GM18907 (cell line): ENCODE data around the gene ACAD11.
"Not testable (repeated sequence)": the region's sequence is repeated elsewhere in the genome, so short reads cannot be mapped to it uniquely, and the experiment has no call there.

Experiments
- ATAC-seq: cut with Tn5 transposase; IDR thresholded peaks from one replicate; pipeline ENCODE4 v1.9.1; 2021; ENCODE audit warnings: mild to moderate bottlenecking, moderate library complexity; ENCODE audit not compliant: unreplicated experiment

Gene ACAD11

GRCh38 chr3:132652640-132653270 is 6.9 kb downstream of the ACAD11 start:
- ATAC-seq = no peak

DNA sequence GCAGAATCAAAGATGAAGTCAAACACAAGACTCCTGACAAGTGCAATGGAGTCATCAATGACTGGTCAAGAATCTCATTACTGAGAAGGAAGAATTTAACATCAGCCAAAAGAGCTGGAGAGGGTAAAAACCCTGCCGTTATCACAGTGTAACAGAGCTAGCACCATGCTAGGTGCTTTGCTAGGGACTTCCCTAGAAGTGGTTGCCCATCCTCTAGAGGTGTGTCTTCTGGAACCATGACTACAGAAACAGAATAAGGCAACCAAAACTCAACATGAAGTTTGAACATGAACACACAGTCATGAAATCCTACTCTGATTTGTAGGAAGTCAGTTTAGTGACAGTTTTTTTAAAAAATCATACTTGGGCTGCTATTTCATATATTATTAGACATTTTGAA is 9.5 kb downstream of the ACAD11 start:
- no peak for ATAC-seq

DNA sequence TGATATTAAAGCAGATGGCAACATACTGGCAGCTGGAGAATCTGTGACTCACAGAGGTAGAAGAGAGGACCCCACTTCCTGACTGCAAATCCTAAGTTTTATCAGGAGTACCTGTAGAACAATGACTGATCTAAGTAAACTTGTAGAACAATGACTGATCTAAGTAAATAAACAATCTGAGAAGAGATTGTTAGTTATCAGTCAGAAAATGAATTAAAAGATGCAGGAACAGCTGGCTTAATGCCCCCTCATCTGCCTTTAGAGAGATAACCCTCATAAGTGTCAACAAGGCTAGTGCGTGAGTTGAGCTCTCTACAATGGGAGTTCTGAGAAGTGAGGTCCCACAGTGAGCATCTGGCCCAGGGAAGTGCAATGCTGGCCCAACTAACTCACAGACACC is 14.6 kb downstream of the ACAD11 start:
- no peak for ATAC-seq

- no peak for ATAC-seq
Observed at GRCh38 chr3:132643366-132643765, 16.2 kb downstream of the ACAD11 start.

- ATAC-seq = no peak
Observed at GRCh38 chr3:132642539-132642847, 17.1 kb downstream of the ACAD11 start.

DNA sequence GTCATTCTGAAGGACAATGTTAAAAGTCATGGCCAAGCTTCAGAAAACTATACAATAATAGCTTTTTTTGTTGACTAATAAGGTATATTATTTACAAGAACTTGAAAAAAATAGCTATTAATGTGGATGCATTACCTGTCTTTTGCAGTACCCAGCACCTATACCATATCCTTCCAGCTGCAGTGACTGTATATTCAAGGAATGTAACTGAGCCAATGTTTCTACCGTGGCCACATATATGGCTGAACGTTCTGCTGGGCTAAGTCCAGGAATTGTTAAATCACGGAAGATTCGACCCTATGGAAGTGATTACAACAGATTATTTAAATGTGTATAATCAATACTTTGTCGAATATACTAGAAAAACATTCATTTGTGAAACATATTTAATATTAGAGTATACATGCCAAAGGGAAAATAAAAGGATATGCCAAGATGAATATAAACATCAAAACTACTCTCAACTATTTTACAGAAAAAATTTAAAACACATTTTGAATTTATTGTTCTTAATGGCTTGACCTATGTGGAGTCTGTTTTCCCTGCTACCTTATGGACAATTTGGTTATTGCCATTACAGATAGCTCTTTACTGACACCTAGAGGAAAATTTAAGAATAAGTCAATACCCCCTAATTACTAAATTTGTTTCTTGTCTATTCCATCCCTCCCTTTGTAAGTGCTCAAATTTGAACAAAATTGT is 17.6 kb downstream of the ACAD11 start:
- ATAC-seq = no peak

- not testable (repeated sequence) for ATAC-seq
Observed at GRCh38 chr3:132641427-132641826, 18.2 kb downstream of the ACAD11 start.

GRCh38 chr3:132638706-132639105 is 20.9 kb downstream of the ACAD11 start:
- ATAC-seq = no peak

GRCh38 chr3:132637590-132637989 is 22.0 kb downstream of the ACAD11 start:
- ATAC-seq = no peak

DNA sequence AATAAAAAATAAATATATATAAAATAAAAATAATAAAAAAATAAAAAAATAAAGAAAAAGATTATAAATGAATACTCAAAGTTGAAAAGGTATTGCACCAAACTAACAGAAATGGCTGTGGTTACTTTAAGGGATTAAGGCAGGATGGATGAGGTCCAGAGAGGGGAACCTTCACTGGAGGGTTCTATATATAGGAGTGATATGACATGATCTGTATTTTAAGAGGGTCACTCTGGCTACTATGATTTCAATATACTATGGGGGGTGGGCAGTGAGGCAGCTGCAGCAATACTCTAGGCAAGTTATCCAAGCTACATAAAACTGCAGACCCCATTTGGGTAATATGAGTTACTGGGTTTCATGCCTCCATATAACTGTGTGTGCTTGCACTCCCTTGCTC is 24.6 kb downstream of the ACAD11 start:
- ATAC-seq = no peak

DNA sequence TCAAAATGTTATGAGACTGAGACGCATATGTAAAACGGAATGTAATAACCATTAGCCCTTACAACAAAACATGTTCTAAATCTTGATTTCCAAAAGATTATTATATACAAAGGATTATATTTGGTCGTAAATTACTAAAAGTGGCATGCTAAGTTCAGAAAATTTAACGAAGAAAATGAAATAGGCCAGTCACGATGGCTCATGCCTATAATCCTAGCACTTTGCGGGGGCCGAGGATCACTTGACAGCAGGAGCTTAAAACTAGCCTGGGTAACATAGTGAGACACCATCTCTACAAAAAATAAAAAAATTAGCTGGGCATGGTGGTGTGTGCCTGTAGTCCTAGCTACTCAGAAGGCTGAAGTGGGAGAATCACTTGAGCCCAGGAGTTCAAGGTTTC is 29.0 kb downstream of the ACAD11 start:
- ATAC-seq = no peak

GRCh38 chr3:132629928-132630327 is 29.7 kb downstream of the ACAD11 start:
- no peak for ATAC-seq

GRCh38 chr3:132628157-132628556 is 31.5 kb downstream of the ACAD11 start:
- no peak for ATAC-seq

- no peak for ATAC-seq
Observed at GRCh38 chr3:132626955-132627354, 32.7 kb downstream of the ACAD11 start.

DNA sequence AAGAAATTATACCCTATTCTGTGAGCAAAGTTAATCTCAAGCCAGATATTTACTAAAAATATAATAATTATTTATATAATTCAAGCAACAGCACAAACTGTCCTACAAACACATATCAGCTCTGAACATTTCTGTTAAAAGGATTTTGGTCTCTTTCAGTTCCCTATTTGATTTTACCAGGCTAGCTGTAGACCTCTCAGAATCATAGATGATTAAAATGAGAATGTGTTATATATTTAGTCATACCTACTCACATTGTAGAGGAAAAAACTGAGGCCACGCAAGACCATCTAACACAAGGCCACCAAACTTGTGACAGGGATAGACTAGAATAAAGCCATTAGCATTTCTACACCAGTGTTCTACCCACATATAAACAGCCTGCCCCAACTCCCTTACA is 34.0 kb downstream of the ACAD11 start:
- peak; percentile 88 for ATAC-seq

GRCh38 chr3:132624790-132625189 is 34.8 kb downstream of the ACAD11 start:
- ATAC-seq = no peak

- no peak for ATAC-seq
Observed at GRCh38 chr3:132623646-132624045, 36.0 kb downstream of the ACAD11 start.

DNA sequence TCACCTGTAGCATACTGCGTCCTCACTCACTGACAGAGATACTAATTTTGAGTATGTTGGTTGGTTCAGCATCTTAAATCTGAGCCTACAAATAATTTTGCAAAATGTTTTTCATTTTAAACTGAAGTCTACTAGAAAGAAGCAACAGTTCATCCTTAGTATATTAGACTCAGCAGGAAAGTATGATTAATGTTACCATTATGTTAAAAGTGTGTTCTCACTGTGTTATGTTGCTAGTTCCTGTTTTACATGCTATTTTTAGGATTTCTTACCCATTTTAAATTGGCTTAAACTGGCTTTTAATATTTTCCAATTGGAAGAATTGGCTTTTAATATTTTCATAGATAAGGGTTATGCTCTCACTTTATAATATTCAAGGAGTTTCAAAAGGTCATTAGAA is 36.8 kb downstream of the ACAD11 start:
- no peak for ATAC-seq

DNA sequence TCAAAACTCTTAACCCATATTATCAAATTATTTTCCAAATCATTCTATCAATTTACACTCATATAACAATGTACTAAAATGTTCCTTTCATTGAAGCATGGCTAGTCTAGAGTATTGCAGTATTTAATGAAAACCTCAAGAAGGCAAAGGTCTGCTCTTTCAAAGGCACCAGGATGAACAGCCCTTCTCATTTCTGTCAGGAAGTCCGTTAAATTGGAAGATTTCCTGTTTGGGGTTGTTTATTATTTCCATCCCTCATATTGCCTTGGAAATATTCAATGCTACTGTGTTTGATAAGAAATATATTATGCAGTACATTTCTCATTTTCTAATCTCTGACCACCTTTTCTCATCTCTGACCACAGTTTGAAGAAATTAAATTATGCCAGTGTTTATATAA is 37.5 kb downstream of the ACAD11 start:
- no peak for ATAC-seq

- no peak for ATAC-seq
Observed at GRCh38 chr3:132616780-132617179, 42.8 kb downstream of the ACAD11 start.

DNA sequence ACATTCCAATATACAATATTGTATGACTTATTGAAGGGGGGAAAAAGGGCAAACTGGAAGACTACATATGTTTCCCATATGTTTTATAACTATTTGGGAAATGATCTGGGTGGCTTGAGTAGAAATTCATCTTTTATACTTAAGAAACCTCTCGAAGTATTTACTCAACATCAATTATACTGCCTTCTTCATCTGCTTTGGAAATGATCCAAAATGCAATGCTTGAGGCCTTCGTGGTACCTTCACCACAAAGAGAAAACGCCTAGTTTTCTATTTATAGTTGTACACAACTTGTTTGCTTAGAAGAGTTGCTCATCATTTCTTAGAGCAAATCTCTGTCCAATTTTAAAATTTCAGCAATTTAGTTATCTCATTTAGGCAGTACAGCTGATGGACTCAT is 43.7 kb downstream of the ACAD11 start:
- ATAC-seq = no peak

GRCh38 chr3:132615301-132615700 is 44.3 kb downstream of the ACAD11 start:
- ATAC-seq = not testable (repeated sequence)

DNA sequence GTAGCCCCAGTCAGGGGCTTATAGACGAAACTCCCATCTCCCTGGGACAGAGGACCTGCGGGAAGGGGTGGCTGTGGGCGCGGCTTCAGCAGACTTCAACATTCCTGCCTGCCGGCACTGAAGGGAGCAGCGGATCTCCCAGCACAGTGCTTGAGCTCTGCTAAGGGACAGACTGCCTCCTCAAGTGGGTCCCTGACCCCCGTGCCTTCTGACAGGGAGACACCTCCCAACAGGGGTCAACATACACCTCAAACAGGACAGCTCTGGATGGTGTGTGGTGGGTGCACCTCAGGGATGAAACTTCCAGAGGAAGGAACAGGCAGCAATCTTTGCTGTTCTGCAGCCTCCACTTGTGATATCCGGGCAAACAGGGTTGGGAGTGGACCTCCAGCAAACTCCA is 53.0 kb downstream of the ACAD11 start:
- ATAC-seq = not testable (repeated sequence)
